BJ (cell line): ENCODE data around the gene RWDD4. TPM values are rescaled to one million over a fixed set of nuclear protein-coding genes. Genes with fewer than 3 reads are reported as not detected.

ENCODE experiments used
- CTCF ChIA-PET: fragments of 350-600 bp; formaldehyde crosslinking; extraction: SDS; loops from one replicate; lab custom pipeline; 2021; ENCODE audit warnings: antibody characterized with exemption, inconsistent platforms; lab: Yijun Ruan, JAX
- POLR2A ChIA-PET: fragments of 300-600 bp; sonication (Branson Sonifier 250); formaldehyde crosslinking; extraction: SDS; loops from one replicate; lab custom pipeline; 2021; ENCODE audit warnings: antibody characterized with exemption; lab: Charles Lee
- DNase-seq: peaks from one replicate; pipeline ENCODE4 v3.0.0-alpha.2; 2011; ENCODE audit warnings: low read depth
- H3K27me3 ChIP-seq: 2 replicates; pipeline ENCODE4 v1.6.0; 2011; ENCODE audit warnings: low read length; ENCODE audit not compliant: control insufficient read depth, insufficient read depth
- H3K36me3 ChIP-seq: 2 replicates; pipeline ENCODE4 v1.5.1; 2011; ENCODE audit warnings: low read length; ENCODE audit not compliant: control insufficient read depth, insufficient read depth
- H3K4me3 ChIP-seq: 2 replicates; pipeline ENCODE4 v1.5.1; 2011; ENCODE audit warnings: low read depth, mild to moderate bottlenecking, control low read depth, low read length
- polyA plus RNA-seq: library from polyadenylated mRNA; depleted of rRNA; stranded (reverse); fragments of >200 nt; gene quantifications from 2 replicates; pipeline ENCODE4 v1.2.3, GENCODE V29; 2011
- TF ChIP-seq, protein P1 (sequence below): IDR thresholded peaks from 2 replicates; pipeline ENCODE4 v1.5.1; 2011; ENCODE audit warnings: low read depth, mild to moderate bottlenecking, control low read depth, inconsistent platforms, low read length, moderate library complexity; ENCODE audit not compliant: insufficient read depth

RWDD4 gene
- polyA plus RNA-seq, 1 experiment: 5.2 TPM

DNA sequence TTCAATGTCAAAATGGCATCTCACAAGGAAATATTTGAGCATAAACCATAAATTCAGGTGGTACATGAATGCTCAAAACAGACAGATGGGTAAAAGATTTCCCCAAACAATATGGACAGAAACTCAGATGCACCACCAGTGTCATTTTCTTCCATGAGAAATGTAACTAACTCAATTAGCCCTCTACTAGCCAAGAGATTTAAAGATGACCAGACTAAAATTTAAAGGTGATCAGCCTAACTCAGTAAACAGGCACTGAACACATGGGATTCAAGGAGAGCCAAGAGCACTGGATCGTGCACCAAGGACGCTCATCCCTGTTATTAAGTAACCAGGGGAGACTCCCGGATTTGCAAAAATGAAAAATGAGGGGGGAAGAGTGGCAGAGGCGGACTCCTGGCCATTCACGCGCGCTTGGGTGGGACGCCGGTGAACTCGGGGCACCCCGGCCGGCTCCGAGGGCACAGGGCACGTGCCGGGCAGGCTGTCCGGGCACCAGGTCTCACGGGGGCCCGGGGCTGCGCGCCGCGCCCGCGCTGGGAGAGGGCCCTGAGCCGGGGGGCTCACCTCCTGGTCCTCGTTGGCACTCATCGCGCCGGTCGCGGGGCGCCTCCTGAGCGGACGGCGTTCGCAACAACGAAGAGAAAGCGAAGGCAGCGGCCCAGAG lies 490 bp downstream of the RWDD4 start:
- Histone ChIP-seq H3K36me3 (no peaks in the 10 kb centered on the region), H3K4me3 (peak overlapping the region; percentile 65), H3K27me3 (no peaks in the 10 kb centered on the region)
- ChIA-PET CTCF (interaction anchor here (1.0 kb wide), 1 partner anchor 9 kb away, joined by 3 read pairs; no protein-coding TSS in a partner anchor), POLR2A (no interaction called here)
- no peak for DNase-seq
- TF ChIP-seq, protein P1, sequence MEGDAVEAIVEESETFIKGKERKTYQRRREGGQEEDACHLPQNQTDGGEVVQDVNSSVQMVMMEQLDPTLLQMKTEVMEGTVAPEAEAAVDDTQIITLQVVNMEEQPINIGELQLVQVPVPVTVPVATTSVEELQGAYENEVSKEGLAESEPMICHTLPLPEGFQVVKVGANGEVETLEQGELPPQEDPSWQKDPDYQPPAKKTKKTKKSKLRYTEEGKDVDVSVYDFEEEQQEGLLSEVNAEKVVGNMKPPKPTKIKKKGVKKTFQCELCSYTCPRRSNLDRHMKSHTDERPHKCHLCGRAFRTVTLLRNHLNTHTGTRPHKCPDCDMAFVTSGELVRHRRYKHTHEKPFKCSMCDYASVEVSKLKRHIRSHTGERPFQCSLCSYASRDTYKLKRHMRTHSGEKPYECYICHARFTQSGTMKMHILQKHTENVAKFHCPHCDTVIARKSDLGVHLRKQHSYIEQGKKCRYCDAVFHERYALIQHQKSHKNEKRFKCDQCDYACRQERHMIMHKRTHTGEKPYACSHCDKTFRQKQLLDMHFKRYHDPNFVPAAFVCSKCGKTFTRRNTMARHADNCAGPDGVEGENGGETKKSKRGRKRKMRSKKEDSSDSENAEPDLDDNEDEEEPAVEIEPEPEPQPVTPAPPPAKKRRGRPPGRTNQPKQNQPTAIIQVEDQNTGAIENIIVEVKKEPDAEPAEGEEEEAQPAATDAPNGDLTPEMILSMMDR: no peak

- ChIA-PET POLR2A (no interaction called here), CTCF (interaction anchor here (0.7 kb wide), 1 partner anchor 22 kb away, joined by 3 read pairs; no protein-coding TSS in a partner anchor)
- Histone ChIP-seq H3K36me3 (no peaks in the 10 kb centered on the region), H3K27me3 (no peaks in the 10 kb centered on the region), H3K4me3 (no peak overlapping the region)
- DNase-seq: no peak
- TF ChIP-seq, protein P1: no peak
Observed at GRCh38 chr4:183657564-183657963, 1.4 kb downstream of the RWDD4 start.

- TF ChIP-seq, protein P1: no peak
- Histone ChIP-seq H3K36me3 (peaks cover 5% of the 10 kb centered on the region), H3K27me3 (no peaks in the 10 kb centered on the region), H3K4me3 (no peak overlapping the region)
- no peak for DNase-seq
- ChIA-PET POLR2A (no interaction called here), CTCF (no interaction called here)
Observed at GRCh38 chr4:183645326-183645725, 13.7 kb downstream of the RWDD4 start.

- TF ChIP-seq, protein P1: no peak
- DNase-seq: no peak
- ChIA-PET CTCF (no interaction called here), POLR2A (no interaction called here)
- Histone ChIP-seq H3K36me3 (no peaks in the 10 kb centered on the region), H3K4me3 (no peak overlapping the region), H3K27me3 (no peaks in the 10 kb centered on the region)
Observed at GRCh38 chr4:183639291-183639690, 19.7 kb downstream of the RWDD4 start.

DNA sequence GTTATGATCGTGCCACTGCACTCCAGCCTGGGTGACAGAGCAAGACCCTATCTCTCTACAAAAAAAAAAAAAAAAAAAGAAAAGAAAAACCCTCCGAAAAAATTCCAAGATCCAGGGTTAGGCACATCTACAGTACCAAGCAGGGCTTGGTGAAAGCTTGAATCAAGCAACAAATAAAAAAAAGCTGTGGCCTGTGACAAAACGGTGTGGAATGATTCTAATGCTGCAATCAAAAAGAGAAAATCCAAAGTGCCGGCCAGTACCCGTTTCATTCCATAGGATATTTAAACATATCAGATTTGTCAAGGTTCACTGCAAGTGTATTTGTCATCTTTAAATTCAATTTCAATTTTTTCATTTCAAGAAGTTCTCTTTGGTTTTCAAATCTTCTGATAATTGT lies 20.5 kb downstream of the RWDD4 start:
- TF ChIP-seq, protein P1: no peak
- H3K36me3 ChIP-seq: no peaks in the 10 kb centered on the region
- H3K4me3 ChIP-seq: no peak overlapping the region
- DNase-seq: no peak
- ChIA-PET CTCF (interaction anchor here (1.1 kb wide), 1 partner anchor 9 kb away, joined by 4 read pairs; no protein-coding TSS in a partner anchor), POLR2A (no interaction called here)
- no peaks in the 10 kb centered on the region for H3K27me3 ChIP-seq
